HFFc6 (cell line): ENCODE results near the gene SLC23A2. TPM values are rescaled to one million over a fixed set of nuclear protein-coding genes. Genes with fewer than 3 reads are reported as not detected.

Experiments used
- DNase-seq: peaks from one replicate; pipeline ENCODE4 v3.0.0-alpha.2; 2018
- H3K27ac Mint-ChIP-seq: 2 replicates; pipeline ENCODE4 v1.8.0; 2020; ENCODE audit warnings: mild to moderate bottlenecking, mixed read lengths
- H3K27me3 Mint-ChIP-seq: 2 replicates; pipeline ENCODE4 v1.8.0; 2021; ENCODE audit warnings: mild to moderate bottlenecking, moderate library complexity, mixed read lengths; ENCODE audit not compliant: insufficient read depth
- H3K36me3 Mint-ChIP-seq: 2 replicates; pipeline ENCODE4 v1.8.0; 2021; ENCODE audit warnings: low read depth, mixed read lengths
- H3K4me1 Mint-ChIP-seq: 2 replicates; pipeline ENCODE4 v1.8.0; 2020; ENCODE audit warnings: low read depth, mixed read lengths
- H3K4me3 Mint-ChIP-seq: 2 replicates; pipeline ENCODE4 v1.8.0; 2020; ENCODE audit warnings: mild to moderate bottlenecking, moderate library complexity, mixed read lengths
- H3K9me3 Mint-ChIP-seq: 2 replicates; pipeline ENCODE4 v1.8.0; 2020; ENCODE audit warnings: mild to moderate bottlenecking, mixed read lengths
- total RNA-seq, 6 experiments: library from RNA; stranded (reverse); fragmentation: NEBNext Ultra II Directional; extraction: Animal tissue kit (Norgen Biotek cat#: 25700); gene quantifications; 2 replicates in 1 of 6; 3 replicates in 5 of 6; pipeline ENCODE4 v1.2.3, GENCODE V29; 2021
- TF ChIP-seq, protein P1 (sequence below): fragments of 200-600 bp; sonication (generic); IDR thresholded peaks from 2 replicates; pipeline ENCODE4 v1.5.0; 2021; ENCODE audit warnings: antibody characterized with exemption, mild to moderate bottlenecking

SLC23A2 gene
- total RNA-seq, 6 experiments from 2014 or later: 12.5 to 17.2 (median 15.7) TPM

- no peak overlapping the region for H3K4me3 Mint-ChIP-seq
- H3K4me1 Mint-ChIP-seq: peaks cover 16% of the 10 kb centered on the region
- H3K27me3 Mint-ChIP-seq: peaks cover 4% of the 10 kb centered on the region
Observed at GRCh38 chr20:4896971-4897497, 104.3 kb downstream of the SLC23A2 start.

DNA sequence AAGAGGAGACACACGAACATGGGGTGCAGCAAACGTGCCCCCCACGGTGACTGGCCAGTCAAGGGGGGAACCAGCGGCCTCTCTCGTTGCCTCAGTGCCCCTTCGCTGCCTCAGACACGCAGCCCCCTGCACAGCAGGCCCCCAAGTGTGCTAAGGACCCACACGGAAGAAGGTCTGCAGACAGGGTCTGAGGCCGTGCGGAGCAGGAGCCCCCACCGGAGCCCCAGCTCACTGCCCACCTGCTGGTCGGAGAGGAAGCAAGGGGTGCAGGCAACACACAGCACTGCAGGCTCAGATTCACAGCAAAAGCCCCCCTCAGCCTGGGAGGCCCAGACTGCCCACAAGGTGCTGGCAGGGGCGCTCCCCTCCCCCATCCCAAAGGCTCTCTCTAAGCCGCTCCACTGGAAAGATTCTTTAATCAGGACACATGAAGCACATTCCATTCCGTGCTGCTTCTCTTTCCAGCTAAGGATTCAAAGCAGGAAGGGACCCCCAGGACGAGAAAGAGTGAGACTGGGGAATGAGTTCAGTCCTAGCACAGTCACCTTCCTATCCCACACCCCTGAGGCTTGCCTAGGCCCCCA is 105.1 kb downstream of the SLC23A2 start:
- no peak for DNase-seq
- H3K4me3 Mint-ChIP-seq: no peak overlapping the region
- TF ChIP-seq, protein P1, sequence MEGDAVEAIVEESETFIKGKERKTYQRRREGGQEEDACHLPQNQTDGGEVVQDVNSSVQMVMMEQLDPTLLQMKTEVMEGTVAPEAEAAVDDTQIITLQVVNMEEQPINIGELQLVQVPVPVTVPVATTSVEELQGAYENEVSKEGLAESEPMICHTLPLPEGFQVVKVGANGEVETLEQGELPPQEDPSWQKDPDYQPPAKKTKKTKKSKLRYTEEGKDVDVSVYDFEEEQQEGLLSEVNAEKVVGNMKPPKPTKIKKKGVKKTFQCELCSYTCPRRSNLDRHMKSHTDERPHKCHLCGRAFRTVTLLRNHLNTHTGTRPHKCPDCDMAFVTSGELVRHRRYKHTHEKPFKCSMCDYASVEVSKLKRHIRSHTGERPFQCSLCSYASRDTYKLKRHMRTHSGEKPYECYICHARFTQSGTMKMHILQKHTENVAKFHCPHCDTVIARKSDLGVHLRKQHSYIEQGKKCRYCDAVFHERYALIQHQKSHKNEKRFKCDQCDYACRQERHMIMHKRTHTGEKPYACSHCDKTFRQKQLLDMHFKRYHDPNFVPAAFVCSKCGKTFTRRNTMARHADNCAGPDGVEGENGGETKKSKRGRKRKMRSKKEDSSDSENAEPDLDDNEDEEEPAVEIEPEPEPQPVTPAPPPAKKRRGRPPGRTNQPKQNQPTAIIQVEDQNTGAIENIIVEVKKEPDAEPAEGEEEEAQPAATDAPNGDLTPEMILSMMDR: no peak
- H3K27ac Mint-ChIP-seq: no peak overlapping the region
- peaks cover 7% of the 10 kb centered on the region; the same call in 1 of the 2 replicates for H3K36me3 Mint-ChIP-seq
- H3K9me3 Mint-ChIP-seq: no peaks in the 10 kb centered on the region
- peaks cover 4% of the 10 kb centered on the region for H3K27me3 Mint-ChIP-seq
- H3K4me1 Mint-ChIP-seq: peaks cover 16% of the 10 kb centered on the region

More at GRCh38 chr20:4896971-4897497, 104.3 kb downstream of the SLC23A2 start:
- TF ChIP-seq, protein P1: no peak
- no peaks in the 10 kb centered on the region for H3K9me3 Mint-ChIP-seq
- no peak overlapping the region for H3K27ac Mint-ChIP-seq
- DNase-seq: no peak
- H3K36me3 Mint-ChIP-seq: peaks cover 13% of the 10 kb centered on the region

GRCh38 chr20:4894981-4895381 is 106.3 kb downstream of the SLC23A2 start:
- no peak for DNase-seq
- TF ChIP-seq, protein P1: no peak
- Mint-ChIP-seq H3K36me3 (peaks cover 7% of the 10 kb centered on the region; the same call in 1 of the 2 replicates), H3K9me3 (no peaks in the 10 kb centered on the region), H3K27ac (no peak overlapping the region), H3K27me3 (peaks cover 4% of the 10 kb centered on the region), H3K4me1 (peaks cover 21% of the 10 kb centered on the region), H3K4me3 (no peak overlapping the region)

DNA sequence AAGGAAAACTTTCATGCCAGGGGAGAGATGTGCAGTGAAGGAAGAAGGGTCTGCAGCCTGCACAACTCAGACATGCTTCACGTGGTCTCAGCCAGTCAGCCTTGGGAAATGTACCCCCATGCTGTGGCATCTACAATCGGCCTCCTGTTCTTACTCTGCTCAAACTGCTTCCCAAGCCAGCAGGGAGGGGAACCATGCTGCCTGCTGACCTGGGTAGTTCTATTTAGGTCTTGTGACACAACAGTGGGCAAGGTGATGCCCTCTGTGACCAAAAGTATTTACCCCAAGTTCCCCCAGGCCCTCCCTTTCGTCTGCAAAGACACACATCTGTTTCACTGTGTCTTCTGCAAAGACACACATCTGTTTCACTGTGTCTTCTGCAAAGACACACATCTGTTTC is 106.9 kb downstream of the SLC23A2 start:
- peaks cover 21% of the 10 kb centered on the region for H3K4me1 Mint-ChIP-seq
- H3K4me3 Mint-ChIP-seq: no peak overlapping the region
- DNase-seq: no peak
- H3K27me3 Mint-ChIP-seq: peaks cover 4% of the 10 kb centered on the region
- TF ChIP-seq, protein P1: no peak
- no peaks in the 10 kb centered on the region for H3K9me3 Mint-ChIP-seq
- H3K27ac Mint-ChIP-seq: no peak overlapping the region
- H3K36me3 Mint-ChIP-seq: peaks cover 7% of the 10 kb centered on the region; the same call in 1 of the 2 replicates

DNA sequence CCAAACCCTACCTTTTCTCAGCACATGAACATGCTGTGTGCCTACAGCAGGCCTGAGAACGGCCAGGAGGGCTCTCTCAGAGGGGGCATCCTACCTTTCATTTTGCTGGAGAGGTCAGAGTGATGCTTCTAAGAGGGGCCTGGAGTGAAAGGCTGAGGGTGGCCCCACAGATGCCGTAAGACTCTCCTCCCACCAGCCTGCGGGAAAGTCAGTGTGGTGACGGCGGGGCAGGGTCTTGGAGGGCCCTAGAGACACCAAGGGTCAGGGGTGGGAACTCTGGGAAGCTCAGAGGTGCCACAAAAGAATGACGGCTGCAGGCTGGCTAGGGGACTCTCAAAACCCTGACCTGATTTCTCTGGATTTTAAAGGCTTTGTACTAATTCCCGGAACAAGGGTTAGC is 107.6 kb downstream of the SLC23A2 start:
- H3K27me3 Mint-ChIP-seq: peaks cover 4% of the 10 kb centered on the region
- H3K27ac Mint-ChIP-seq: no peak overlapping the region
- H3K4me3 Mint-ChIP-seq: no peak overlapping the region
- no peaks in the 10 kb centered on the region for H3K9me3 Mint-ChIP-seq
- H3K36me3 Mint-ChIP-seq: peaks cover 3% of the 10 kb centered on the region; the same call in 1 of the 2 replicates
- no peak for DNase-seq
- TF ChIP-seq, protein P1: no peak
- H3K4me1 Mint-ChIP-seq: peaks cover 16% of the 10 kb centered on the region
